HG02852 (cell line): ENCODE results near the gene FES.
A peak's percentile ranks its signal among the peaks of the same experiment; 100 is the strongest.
"Not testable (repeated sequence)": the region's sequence is repeated elsewhere in the genome, so short reads cannot be mapped to it uniquely, and the experiment has no call there.

Experiments
- ATAC-seq: cut with Tn5 transposase; IDR thresholded peaks from one replicate; pipeline ENCODE4 v1.9.1; 2021; ENCODE audit warnings: mild to moderate bottlenecking, moderate library complexity; ENCODE audit not compliant: unreplicated experiment

The FES gene

GRCh38 chr15:90924375-90924774, 40.1 kb downstream of the FES start:
- peak; percentile 72 for ATAC-seq

GRCh38 chr15:90926766-90927165, 42.5 kb downstream of the FES start:
- ATAC-seq, result not testable (repeated sequence)

GRCh38 chr15:90928106-90928505, 43.8 kb downstream of the FES start:
- ATAC-seq, result not testable (repeated sequence)

GRCh38 chr15:90929246-90930019, 45.1 kb downstream of the FES start:
- ATAC-seq, result no peak

- no peak for ATAC-seq
Measured at GRCh38 chr15:90930861-90931574, 46.7 kb downstream of the FES start.

- ATAC-seq, result no peak
Measured at GRCh38 chr15:90931575-90931827, 47.2 kb downstream of the FES start.

- peak; percentile 37 for ATAC-seq
Measured at GRCh38 chr15:90931828-90932659, 47.7 kb downstream of the FES start, which contains the start of gene HDDC3. TSS of gene HDDC3 (minus strand) at chr15:90932549. CDS start at chr15:90932540, 9 bp downstream.

- no peak for ATAC-seq
Measured at GRCh38 chr15:90932660-90932991, 48.3 kb downstream of the FES start.

GRCh38 chr15:90933301-90933700, 49.0 kb downstream of the FES start:
- no peak for ATAC-seq

GRCh38 chr15:90934256-90934948, 50.1 kb downstream of the FES start:
- ATAC-seq, result peak; percentile 30

GRCh38 chr15:90934949-90935751, 50.8 kb downstream of the FES start, which contains the start of gene UNC45A:
TSS of gene UNC45A (plus strand) at chr15:90935285. CDS start at chr15:90935325, 40 bp downstream.
- ATAC-seq, result peak; percentile 64

- ATAC-seq, result no peak
Measured at GRCh38 chr15:90936823-90937222, 52.5 kb downstream of the FES start.

GRCh38 chr15:90938261-90938660, 54.0 kb downstream of the FES start:
- no peak for ATAC-seq

GRCh38 chr15:90939756-90940155, 55.5 kb downstream of the FES start:
- ATAC-seq, result no peak

GRCh38 chr15:90941038-90941437, 56.7 kb downstream of the FES start:
- ATAC-seq, result no peak

- ATAC-seq, result no peak
Measured at GRCh38 chr15:90942354-90943120, 58.2 kb downstream of the FES start.

GRCh38 chr15:90945091-90945490, 60.8 kb downstream of the FES start:
- no peak for ATAC-seq
